K562 (cell line): Measurements from ENCODE around the gene RTP3. TPM values are rescaled to one million over a fixed set of nuclear protein-coding genes. Genes with fewer than 3 reads are reported as not detected.

ENCODE experiments used
- ATAC-seq: fragments of 200-7000 bp; cut with Tn5 transposase; 3 replicates; pipeline ENCODE4 v1.9.1; 2020; ENCODE audit warnings: moderate library complexity
- BruUV-seq: library from RNA; stranded (reverse); fragments of 400-500 nt; replicated peaks from 2 replicates; lab custom pipeline; 2021; lab: Mats Ljungman, UMichigan
- CTCF ChIA-PET: fragments of 300-600 bp; formaldehyde crosslinking; extraction: SDS; loops from one replicate; lab custom pipeline; 2021; ENCODE audit warnings: low intra/inter-chr PET ratio; lab: Yijun Ruan, JAX
- POLR2A ChIA-PET: fragments of 300-600, 350-650 bp; sonication (Branson Sonifier 250); formaldehyde crosslinking; extraction: SDS; loops from one replicate; lab custom pipeline; 2021; ENCODE audit warnings: antibody characterized with exemption, inconsistent platforms; lab: Yijun Ruan, JAX
- DNase-seq, 4 experiments: peaks; one replicate each; pipeline versions ENCODE4 v3.0.0 to v3.0.0-alpha.2; 2011 to 2018; ENCODE audit warnings: low spot score in 3 of 4, mixed read lengths in 3 of 4; ENCODE audit errors: extremely low read depth in 1 of 4
- FAIRE-seq: peaks from 2 replicates; lab custom pipeline; 2011; peaks lifted over from hg19 to GRCh38; lab: Jason Lieb, UNC
- H2AFZ ChIP-seq: 2 replicates; pipeline ENCODE4 v1.6.0; 2011; ENCODE audit warnings: low read depth, low read length, control low read depth, inconsistent platforms
- H3K27ac ChIP-seq: fragments of 200-600 bp; 3 replicates; pipeline ENCODE4 v1.8.0; 2011; ENCODE audit warnings: low read depth, mild to moderate bottlenecking, control low read depth, inconsistent platforms, low read length, moderate library complexity, mixed read lengths; ENCODE audit errors: extremely low read depth
- H3K27me3 ChIP-seq, 2 experiments: fragments of 300-600 bp in 1 of 2; 2 replicates in 1 of 2; 3 replicates in 1 of 2; pipeline versions ENCODE4 v1.6.0 to v1.8.0; 2011; ENCODE audit warnings: inconsistent platforms in 2 of 2, low read length in 2 of 2, mild to moderate bottlenecking in 1 of 2, mixed read lengths in 1 of 2, moderate library complexity in 1 of 2; ENCODE audit not compliant: control insufficient read depth in 2 of 2, insufficient read depth in 2 of 2
- H3K36me3 ChIP-seq: fragments of 300-600 bp; 3 replicates; pipeline ENCODE4 v1.8.0; 2011; ENCODE audit warnings: mild to moderate bottlenecking, low read length, inconsistent platforms; ENCODE audit not compliant: control insufficient read depth, insufficient read depth
- H3K4me1 ChIP-seq, 2 experiments: fragments of 200-600 bp in 1 of 2; replicated peaks in 1 of 2; 2 replicates in 1 of 2; 3 replicates in 1 of 2; pipeline versions ENCODE4 v1.5.1 to v1.8.0; 2011; ENCODE audit warnings: inconsistent platforms in 2 of 2, low read length in 2 of 2, mild to moderate bottlenecking in 1 of 2, mixed read lengths in 1 of 2, moderate library complexity in 1 of 2; ENCODE audit not compliant: control insufficient read depth in 2 of 2, insufficient read depth in 2 of 2
- H3K4me2 ChIP-seq: 2 replicates; pipeline ENCODE4 v1.6.1; 2011; ENCODE audit warnings: low read length, control low read depth, inconsistent platforms, mixed read lengths; ENCODE audit not compliant: insufficient read depth
- H3K4me3 ChIP-seq: fragments of 200-600 bp; sonication (generic), shearing (Covaris generic); 2 replicates; pipeline ENCODE4 v1.5.1; 2016; ENCODE audit warnings: control low read depth, inconsistent platforms
- H3K79me2 ChIP-seq: fragments of 200-600 bp; 3 replicates; pipeline ENCODE4 v1.8.0; 2011; ENCODE audit warnings: low read length, inconsistent platforms; ENCODE audit not compliant: control insufficient read depth, insufficient read depth
- H3K9ac ChIP-seq, 2 experiments: 2 replicates each; pipeline versions ENCODE4 v1.6.0 to v1.6.1; 2011; ENCODE audit warnings: low read depth in 2 of 2, low read length in 2 of 2, control low read depth in 1 of 2, inconsistent platforms in 1 of 2, mild to moderate bottlenecking in 1 of 2, mixed read lengths in 1 of 2; ENCODE audit not compliant: insufficient read depth in 1 of 2
- H3K9me1 ChIP-seq: one replicate; pipeline ENCODE4 v1.6.0; 2011; ENCODE audit warnings: inconsistent platforms, mild to moderate bottlenecking, low read length, moderate library complexity; ENCODE audit not compliant: control insufficient read depth, insufficient read depth
- H3K9me3 ChIP-seq: replicated peaks from 2 replicates; pipeline ENCODE4 v1.5.1; 2011; ENCODE audit warnings: low read depth, low read length, inconsistent platforms; ENCODE audit not compliant: control insufficient read depth, insufficient read depth
- H4K20me1 ChIP-seq: replicated peaks from 2 replicates; pipeline ENCODE4 v1.6.1; 2011; ENCODE audit warnings: low read length, inconsistent platforms, mixed read lengths; ENCODE audit not compliant: control insufficient read depth, insufficient read depth
- DPF2 ChIP-seq: fragments of 450-650 bp; IDR thresholded peaks from 2 replicates; pipeline ENCODE4 v1.6.1; 2016
- IFI16 ChIP-seq: fragments of 250-450 bp; sonication (Bioruptor Pico); IDR thresholded peaks from 2 replicates; pipeline ENCODE4 v2.1.2; 2022; ENCODE audit warnings: mild to moderate bottlenecking, inconsistent platforms
- L3MBTL2 ChIP-seq: fragments of 450-650 bp; IDR thresholded peaks from 2 replicates; pipeline ENCODE4 v1.6.1; 2016; ENCODE audit warnings: mild to moderate bottlenecking, moderate library complexity
- MAFG ChIP-seq: fragments of 450-650 bp; conservative IDR thresholded peaks from 2 replicates; pipeline ENCODE4 v1.6.1; 2016; ENCODE audit warnings: missing genetic modification characterization, missing compliant biosample characterization
- MAZ ChIP-seq, 2 experiments: fragments of 450-650 bp in 1 of 2; sonication (generic) in 1 of 2; formaldehyde crosslinking; IDR thresholded peaks in 1 of 2; conservative IDR thresholded peaks in 1 of 2; 2 replicates each; pipeline versions ENCODE4 v1.4.0 to v1.5.0; 2020; ENCODE audit warnings: mild to moderate bottlenecking in 1 of 2, missing genetic modification reagents in 1 of 2
- NONO ChIP-seq, 2 experiments: fragments of 200-400 bp in 1 of 2; fragments of 450-650 bp in 1 of 2; formaldehyde crosslinking in 1 of 2; IDR thresholded peaks; 2 replicates each; pipeline ENCODE4 v1.6.1; 2017; ENCODE audit warnings: low read depth in 2 of 2, mild to moderate bottlenecking in 2 of 2, moderate library complexity in 2 of 2, low read length in 1 of 2
- POLR2AphosphoS2 ChIP-seq: IDR thresholded peaks from 2 replicates; pipeline ENCODE4 v1.6.1; 2012; ENCODE audit warnings: low read length, improper control_type of control experiment
- POLR2H ChIP-seq: IDR thresholded peaks from 2 replicates; pipeline ENCODE4 v1.6.1; 2016; ENCODE audit warnings: missing genetic modification characterization, low read depth, mild to moderate bottlenecking, control low read depth, missing compliant biosample characterization, moderate library complexity
- PRMT5 ChIP-seq: sonication (generic); formaldehyde crosslinking; IDR thresholded peaks from 2 replicates; pipeline ENCODE4 v1.5.0; 2020; ENCODE audit warnings: missing genetic modification reagents
- WGBS: fragments of 100-300 bp; shearing (Covaris generic); methylation state at CpG from one replicate; pipeline ENCODE4 v1.1.6; 2016; ENCODE audit warnings: low coverage, mixed read lengths; ENCODE audit not compliant: insufficient coverage; ENCODE audit errors: missing lambda C conversion rate; 5-methylcytosine and 5-hydroxymethylcytosine counted together
- in situ Hi-C: fragments of 300-500 bp; cut with MboI; formaldehyde crosslinking; loops from 4 replicates; pipeline ENCODE4 v1.15.0; 2018; ENCODE audit warnings: inconsistent platforms, mixed read lengths
- intact Hi-C: fragments of 100-400 bp; cut with micrococcal nuclease; formaldehyde crosslinking; loops from 2 replicates; pipeline ENCODE4 v1.14.2; 2022
- polyA plus RNA-seq, 8 experiments: library from polyadenylated mRNA; depleted of rRNA in 4 of 8; stranded (reverse) in 5 of 8; unstranded in 3 of 8; fragments of >200 nt; fragmentation: Nextera tagmentation in 2 of 8; fragmentation: Illumina TruSeq in 1 of 8; extraction: Ambion mirVana in 2 of 8; extraction: Trizol in 1 of 8; gene quantifications; 2 replicates each; pipeline versions ENCODE4 v1.2.1 to v1.2.3, GENCODE V29; 2011 to 2014; ENCODE audit warnings: inconsistent platforms in 1 of 8, missing spikeins in 1 of 8
- total RNA-seq, 7 experiments: library from RNA; depleted of rRNA in 6 of 7; stranded (reverse); fragments of >200 nt in 6 of 7; fragmentation: Illumina TruSeq in 2 of 7; extraction: Trizol in 2 of 7; gene quantifications; 2 replicates each; pipeline versions ENCODE4 v1.2.1 to v1.2.3, GENCODE V29; 2011 to 2021; ENCODE audit warnings: low replicate concordance in 1 of 7
- TF ChIP-seq, protein P1 (sequence below), 2 experiments: IDR thresholded peaks; 2 replicates each; pipeline ENCODE4 v1.6.1; 2011; ENCODE audit warnings: borderline replicate concordance in 1 of 2, control low read depth in 1 of 2, low read depth in 1 of 2, low read length in 1 of 2, mild to moderate bottlenecking in 1 of 2, mixed read lengths in 1 of 2, moderate library complexity in 1 of 2; ENCODE audit not compliant: insufficient read depth in 1 of 2, insufficient read length in 1 of 2, poor library complexity in 1 of 2, severe bottlenecking in 1 of 2; ENCODE audit errors: extremely low read depth in 1 of 2
- TF ChIP-seq, protein P2 (sequence below): fragments of 250-450 bp; sonication (Bioruptor Pico); IDR thresholded peaks from 2 replicates; pipeline ENCODE4 v1.5.0; 2021
- TF ChIP-seq, protein P3 (sequence below), 2 experiments: fragments of 450-650 bp; IDR thresholded peaks; 2 replicates each; pipeline ENCODE4 v1.6.1; 2018; ENCODE audit warnings: mild to moderate bottlenecking in 2 of 2, low read depth in 1 of 2; ENCODE audit not compliant: partially characterized antibody in 2 of 2

The RTP3 gene
- total and polyA plus RNA-seq, 9 of the 15 experiments (the other 6 are each of a cell fraction or from before 2014, with no cell fraction given) = not detected

DNA sequence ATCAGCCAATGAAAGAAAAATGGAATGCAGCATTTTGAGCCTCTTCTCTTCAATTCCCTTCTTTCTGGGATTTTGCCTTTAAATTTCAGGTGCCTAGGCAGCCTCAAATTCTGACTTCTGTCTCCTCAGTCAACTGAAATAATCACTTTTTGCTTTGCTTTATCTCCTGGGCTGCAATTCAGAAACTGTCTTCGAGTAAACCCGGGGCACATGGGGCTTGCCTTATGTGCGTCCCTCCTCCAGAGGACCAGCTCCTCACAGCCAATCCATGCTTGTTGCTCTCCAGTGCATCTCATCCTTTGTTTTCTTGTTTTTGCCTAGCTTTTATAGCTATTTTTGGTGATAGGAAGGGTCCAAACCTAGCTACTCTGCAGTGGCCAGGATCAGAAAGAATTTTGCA lies 8.8 kb downstream of the RTP3 start (continued):
- TF ChIP-seq, protein P1, sequence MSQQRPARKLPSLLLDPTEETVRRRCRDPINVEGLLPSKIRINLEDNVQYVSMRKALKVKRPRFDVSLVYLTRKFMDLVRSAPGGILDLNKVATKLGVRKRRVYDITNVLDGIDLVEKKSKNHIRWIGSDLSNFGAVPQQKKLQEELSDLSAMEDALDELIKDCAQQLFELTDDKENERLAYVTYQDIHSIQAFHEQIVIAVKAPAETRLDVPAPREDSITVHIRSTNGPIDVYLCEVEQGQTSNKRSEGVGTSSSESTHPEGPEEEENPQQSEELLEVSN (IDR thresholded peaks at IDR 0.05; ENCODE audit: borderline replicate concordance in 1 of 2, extremely low read depth in 1 of 2, insufficient read depth in 1 of 2, insufficient read length in 1 of 2, low read depth in 1 of 2, low read length in 1 of 2, poor library complexity in 1 of 2, severe bottlenecking in 1 of 2) = peak; percentile 34 to 82
- TF ChIP-seq DPF2 = no peak
- peak; percentile 94 for TF ChIP-seq L3MBTL2

DNA sequence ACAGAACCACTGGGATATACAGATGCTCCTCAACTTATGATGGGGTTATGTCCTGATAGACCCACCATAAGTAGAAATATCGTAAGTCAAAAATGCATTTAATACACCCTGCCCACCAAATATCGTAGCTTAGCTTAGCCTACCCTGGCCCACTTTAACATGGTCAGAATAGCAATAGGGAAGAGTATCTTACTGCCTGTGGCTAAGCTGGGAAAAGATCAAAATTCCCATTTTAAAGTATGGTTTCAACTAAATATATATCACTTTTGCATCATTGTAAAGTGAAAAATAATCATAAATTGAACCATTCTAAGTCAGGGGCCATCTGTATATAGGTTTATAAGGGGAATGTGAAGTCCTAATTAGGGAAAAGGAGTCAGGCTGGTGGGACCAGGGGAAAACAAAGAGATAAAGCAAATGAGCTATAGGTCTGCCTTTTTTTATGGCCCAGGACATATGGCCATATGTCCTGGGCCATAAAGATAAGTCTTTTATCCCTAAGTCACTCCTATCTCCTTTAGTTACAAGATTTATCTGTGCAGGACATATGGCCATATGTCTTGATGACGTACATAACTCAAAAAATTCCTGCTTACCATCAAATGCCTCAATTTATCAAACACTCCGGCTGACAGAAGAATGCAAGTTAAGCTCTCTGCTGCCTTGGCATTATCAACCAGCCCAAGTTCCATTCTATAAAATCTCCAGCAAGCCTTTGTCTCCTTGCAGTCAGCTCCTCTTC lies 11.2 kb downstream of the RTP3 start:
- Histone ChIP-seq H3K27me3 (no peaks in the 10 kb centered on the region), H3K9me3 (no peaks in the 10 kb centered on the region), H2AFZ (0 out of 2 replicates have a peak overlapping the region, but pooled peaks have one; percentile 3), H4K20me1 (no peaks in the 10 kb centered on the region), H3K9ac (peak overlapping the region in 1 of 2 experiments; percentile 58; a peak in 2 of 4 replicates), H3K4me2 (peak overlapping the region; percentile 78), H3K4me1 (peaks cover 30 to 71% of the 10 kb centered on the region in 2 experiments), H3K4me3 (no peak overlapping the region), H3K36me3 (no peaks in the 10 kb centered on the region), H3K79me2 (no peaks in the 10 kb centered on the region), H3K9me1 (no peaks in the 10 kb centered on the region), H3K27ac (peak overlapping the region; percentile 80)
- no TSS peak for BruUV-seq
- DNase-seq (peak; percentile 48 to 94 (median 67)), ATAC-seq (peak; percentile 83), FAIRE-seq (peak; percentile 92)
- in situ Hi-C loops = no loop called here
- WGBS = 7% methylated on average over 4 of the region's 4 CpGs
- CTCF ChIA-PET = interaction anchor here (0.7 kb wide), 1 partner anchor 19 kb away, joined by 3 read pairs; no protein-coding TSS in a partner anchor
- intact Hi-C loops = loop anchor here (1.0 to 2.0 kb wide), 2 partner anchors 20 to 40 kb away; no protein-coding TSS in a partner anchor
- POLR2A ChIA-PET = interaction anchor here (0.6 to 2.1 kb wide), 12 partner anchors 11 to 469 kb away, joined by 3 to 23 read pairs (median 6); partner anchors contain the start of gene RTP3
- TF ChIP-seq NONO (IDR thresholded peaks at IDR 0.05; ENCODE audit: low read depth in 2 of 2, low read length in 1 of 2) (peak in 1 of 2 experiments; percentile 96; a peak in 2 of 4 replicates), MAFG (peak; percentile 87), PRMT5 (no peak), POLR2AphosphoS2 (no peak), IFI16 (no peak), MAZ (CRISPR knock-in tag; conservative IDR thresholded peaks at IDR 0.05 in 1 of 2, IDR thresholded peaks at IDR 0.05 in 1 of 2) (peak; percentile 40 to 61), POLR2H (tag) (no peak)
- TF ChIP-seq, protein P2, sequence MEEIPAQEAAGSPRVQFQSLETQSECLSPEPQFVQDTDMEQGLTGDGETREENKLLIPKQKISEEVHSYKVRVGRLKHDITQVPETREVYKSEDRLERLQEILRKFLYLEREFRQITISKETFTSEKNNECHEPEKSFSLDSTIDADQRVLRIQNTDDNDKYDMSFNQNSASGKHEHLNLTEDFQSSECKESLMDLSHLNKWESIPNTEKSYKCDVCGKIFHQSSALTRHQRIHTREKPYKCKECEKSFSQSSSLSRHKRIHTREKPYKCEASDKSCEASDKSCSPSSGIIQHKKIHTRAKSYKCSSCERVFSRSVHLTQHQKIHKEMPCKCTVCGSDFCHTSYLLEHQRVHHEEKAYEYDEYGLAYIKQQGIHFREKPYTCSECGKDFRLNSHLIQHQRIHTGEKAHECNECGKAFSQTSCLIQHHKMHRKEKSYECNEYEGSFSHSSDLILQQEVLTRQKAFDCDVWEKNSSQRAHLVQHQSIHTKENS = no peak
- TF ChIP-seq, protein P3, sequence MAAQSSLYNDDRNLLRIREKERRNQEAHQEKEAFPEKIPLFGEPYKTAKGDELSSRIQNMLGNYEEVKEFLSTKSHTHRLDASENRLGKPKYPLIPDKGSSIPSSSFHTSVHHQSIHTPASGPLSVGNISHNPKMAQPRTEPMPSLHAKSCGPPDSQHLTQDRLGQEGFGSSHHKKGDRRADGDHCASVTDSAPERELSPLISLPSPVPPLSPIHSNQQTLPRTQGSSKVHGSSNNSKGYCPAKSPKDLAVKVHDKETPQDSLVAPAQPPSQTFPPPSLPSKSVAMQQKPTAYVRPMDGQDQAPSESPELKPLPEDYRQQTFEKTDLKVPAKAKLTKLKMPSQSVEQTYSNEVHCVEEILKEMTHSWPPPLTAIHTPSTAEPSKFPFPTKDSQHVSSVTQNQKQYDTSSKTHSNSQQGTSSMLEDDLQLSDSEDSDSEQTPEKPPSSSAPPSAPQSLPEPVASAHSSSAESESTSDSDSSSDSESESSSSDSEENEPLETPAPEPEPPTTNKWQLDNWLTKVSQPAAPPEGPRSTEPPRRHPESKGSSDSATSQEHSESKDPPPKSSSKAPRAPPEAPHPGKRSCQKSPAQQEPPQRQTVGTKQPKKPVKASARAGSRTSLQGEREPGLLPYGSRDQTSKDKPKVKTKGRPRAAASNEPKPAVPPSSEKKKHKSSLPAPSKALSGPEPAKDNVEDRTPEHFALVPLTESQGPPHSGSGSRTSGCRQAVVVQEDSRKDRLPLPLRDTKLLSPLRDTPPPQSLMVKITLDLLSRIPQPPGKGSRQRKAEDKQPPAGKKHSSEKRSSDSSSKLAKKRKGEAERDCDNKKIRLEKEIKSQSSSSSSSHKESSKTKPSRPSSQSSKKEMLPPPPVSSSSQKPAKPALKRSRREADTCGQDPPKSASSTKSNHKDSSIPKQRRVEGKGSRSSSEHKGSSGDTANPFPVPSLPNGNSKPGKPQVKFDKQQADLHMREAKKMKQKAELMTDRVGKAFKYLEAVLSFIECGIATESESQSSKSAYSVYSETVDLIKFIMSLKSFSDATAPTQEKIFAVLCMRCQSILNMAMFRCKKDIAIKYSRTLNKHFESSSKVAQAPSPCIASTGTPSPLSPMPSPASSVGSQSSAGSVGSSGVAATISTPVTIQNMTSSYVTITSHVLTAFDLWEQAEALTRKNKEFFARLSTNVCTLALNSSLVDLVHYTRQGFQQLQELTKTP (IDR thresholded peaks at IDR 0.05; ENCODE audit: low read depth in 1 of 2, partially characterized antibody in 2 of 2) = peak; percentile 65 to 97
